SKM-1 treated with dmso at 0.1 percent for 144 hours (cell line): ENCODE results near the gene IPCEF1.
"Not testable (repeated sequence)": the region's sequence is repeated elsewhere in the genome, so short reads cannot be mapped to it uniquely, and the experiment has no call there.

Experiments used
- DNase-seq: peaks from one replicate; lab custom pipeline; 2025; ENCODE audit not compliant: unreplicated experiment; lab: John Stamatoyannopoulos, UW

IPCEF1 gene

DNA sequence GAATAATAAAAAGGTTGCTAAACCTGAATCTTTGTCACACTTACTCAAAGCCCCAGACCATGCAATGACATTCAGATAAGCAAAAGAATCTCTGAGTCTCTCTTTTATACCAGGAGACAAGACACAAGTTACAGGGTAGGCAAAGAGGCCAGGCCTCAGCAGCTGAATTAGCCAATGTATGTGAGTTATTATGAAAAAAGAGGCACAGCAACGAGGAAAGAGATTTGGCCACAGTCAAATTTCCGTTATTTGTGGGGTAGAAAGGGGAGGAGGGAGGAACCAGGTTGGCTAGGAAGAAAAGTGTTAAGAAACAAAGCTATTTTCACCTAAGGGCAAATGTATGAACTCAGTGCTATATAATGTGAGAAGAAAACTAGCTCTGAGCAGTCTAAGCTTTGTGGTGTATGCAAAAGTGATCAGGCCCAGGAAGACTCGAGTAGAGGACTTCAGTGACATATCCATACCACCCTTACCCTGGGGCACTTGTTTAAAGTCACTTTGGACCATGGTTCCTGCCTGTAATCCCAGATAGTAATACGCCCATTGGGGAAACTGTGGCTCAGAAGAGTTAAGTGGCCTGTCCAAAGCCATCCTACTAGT is 19.1 kb downstream of the IPCEF1 start:
- peak; percentile 85 for DNase-seq

DNA sequence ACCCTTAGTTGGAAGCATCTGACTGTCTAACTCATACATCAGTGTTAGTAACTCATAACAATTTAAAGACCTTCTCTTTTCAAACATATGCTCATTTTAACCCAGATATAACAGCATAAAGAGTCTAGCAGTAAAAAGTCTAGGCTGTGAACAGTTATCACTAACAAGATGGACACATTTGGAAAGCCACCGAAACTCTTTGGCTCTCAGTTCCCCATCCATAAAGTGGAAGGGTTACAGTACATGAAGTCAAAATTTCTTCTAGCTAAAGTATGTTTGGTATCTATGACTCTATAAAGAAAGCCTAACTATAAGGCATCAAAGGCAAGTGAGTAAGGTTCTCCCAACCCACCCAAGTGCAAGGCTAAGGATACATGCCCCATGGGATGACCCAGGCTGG is 22.5 kb downstream of the IPCEF1 start:
- not testable (repeated sequence) for DNase-seq

DNA sequence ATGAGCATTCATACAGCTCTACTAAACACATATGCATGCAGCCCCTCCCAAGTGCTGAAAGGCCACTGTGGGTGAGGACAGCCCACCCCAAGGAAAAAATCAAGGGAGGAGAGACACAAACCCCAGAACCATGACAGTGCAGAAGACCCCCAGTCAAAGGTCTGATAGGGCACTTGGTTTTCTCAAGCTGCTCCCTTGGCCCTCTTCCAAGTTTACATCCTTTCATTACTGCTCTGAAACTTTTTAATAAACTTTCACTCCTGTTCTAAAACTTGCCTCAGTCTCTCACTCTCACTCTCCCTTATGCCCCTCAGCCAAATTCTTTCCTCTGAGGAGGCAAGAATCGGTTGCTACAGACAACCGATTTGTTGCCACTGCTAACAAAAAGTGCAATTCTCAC is 24.9 kb downstream of the IPCEF1 start:
- no peak for DNase-seq

DNA sequence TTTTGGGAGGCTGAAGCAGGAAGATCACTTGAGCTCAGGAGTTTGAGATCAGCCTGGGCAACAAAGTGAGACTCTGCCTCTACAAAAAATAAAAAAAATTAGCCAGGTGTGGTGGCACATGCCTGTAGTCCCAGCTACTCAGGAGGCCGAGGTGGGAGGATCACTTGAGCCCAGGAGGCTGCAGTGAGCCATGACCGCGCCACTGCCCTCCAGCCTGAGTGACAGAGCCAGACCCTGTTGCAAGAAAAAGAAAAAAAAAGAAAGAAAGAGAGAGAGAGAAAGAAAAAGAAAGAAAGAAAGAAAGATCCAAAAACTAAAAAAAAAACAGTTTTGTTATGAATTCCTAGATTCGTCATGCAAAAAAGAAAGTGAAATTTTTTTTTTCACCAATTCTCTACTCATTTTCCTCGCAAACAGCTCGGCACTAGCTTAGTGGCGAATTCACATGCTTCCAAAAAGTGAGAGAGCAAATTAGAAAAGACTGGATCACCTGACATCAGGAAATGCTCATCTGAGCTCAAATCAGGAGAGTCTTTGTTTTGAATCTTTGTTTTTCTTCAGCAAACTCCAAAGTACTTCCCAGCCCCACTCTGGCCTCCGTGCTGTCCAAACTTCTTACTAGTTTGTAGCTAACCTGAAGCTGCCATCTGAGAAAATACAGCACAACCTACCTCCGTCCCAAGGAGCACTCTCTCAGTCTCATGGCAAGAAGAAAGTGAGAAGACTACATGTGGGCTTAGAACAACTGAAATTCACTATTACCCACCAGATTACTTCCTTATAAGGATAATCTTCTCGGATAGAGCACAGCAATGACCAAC is 27.0 kb downstream of the IPCEF1 start:
- DNase-seq = no peak

DNA sequence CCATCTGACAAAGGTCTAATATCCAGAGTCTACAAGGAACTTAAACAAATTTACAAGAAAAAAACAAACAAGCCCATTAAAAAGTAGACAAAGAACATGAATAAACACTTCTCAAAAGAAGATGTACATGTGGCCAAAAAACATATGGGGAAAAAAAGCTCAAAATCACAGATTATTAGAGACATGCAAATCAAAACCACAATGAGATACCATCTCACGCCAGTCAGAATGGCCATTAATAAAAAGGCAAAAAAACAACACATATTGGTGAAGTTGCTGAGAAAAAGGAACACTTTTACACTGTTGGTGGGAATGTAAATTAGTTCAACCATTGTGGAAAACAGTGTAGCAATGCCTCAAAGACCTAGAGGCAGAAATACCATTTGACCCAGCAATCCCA is 29.3 kb downstream of the IPCEF1 start:
- DNase-seq = not testable (repeated sequence)

DNA sequence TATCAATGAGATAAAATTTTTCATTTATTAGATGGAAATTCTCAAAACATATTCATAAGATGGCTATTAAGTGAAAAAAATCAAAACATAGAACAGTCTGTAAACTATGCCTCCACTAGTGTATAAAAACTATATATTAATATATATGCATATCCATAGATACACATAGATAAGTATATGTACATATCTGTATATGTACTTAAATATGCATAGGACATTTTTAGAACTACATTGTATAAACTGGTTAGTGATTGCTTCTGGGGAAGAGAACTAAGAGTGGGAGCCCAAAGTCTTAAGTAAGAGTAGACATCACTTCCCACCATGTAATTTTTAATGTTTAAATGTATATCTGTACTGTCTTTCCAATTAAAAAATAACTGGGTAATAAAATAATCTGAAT is 31.5 kb downstream of the IPCEF1 start:
- no peak for DNase-seq

DNA sequence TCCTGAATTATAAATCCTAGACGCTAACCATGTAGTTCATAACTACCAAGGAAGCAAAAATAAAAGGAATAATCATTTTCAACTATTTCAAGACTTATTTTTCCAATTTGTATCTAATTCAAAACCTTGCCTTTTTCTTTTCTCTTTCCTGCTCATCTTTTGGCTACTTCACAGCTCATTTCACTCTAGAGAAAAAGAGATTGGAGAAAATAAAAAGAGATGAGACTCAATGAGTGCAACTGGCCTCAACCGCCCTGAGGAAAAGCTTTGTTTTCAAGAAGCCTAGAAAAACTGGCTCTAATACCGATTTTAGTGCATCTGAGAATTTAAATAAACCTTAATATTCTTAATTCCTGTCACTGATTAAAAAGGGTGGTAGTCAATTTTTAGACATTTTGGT is 36.4 kb downstream of the IPCEF1 start:
- no peak for DNase-seq

DNA sequence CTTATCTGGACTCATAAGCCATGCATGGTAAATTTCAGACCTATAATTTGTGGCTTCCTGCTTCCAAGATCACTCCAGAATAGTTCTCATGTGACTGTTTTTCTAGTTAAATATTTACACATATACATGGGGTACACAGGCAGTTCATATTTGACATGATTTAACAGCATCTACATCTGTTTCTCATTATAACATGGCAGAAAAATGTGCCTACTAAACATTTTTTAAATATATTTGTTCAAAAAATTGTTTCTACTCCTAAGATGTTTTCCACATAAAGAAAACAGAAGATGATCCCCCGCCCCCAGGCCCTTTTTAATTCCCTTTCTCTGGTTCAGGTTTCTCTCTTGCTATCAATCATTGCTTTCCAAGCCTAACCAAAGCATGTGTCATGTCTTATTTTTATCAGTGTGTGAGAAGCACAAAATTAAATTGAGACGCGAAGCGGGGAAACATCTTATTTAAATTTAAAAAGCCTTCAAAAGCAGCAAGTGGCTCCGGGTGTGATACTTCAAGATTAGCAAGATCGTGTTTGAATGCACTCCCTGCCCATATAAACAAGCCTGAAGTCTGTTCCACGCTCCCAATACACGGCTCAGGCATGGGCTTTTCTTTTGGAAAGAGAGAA is 37.3 kb downstream of the IPCEF1 start:
- no peak for DNase-seq

DNA sequence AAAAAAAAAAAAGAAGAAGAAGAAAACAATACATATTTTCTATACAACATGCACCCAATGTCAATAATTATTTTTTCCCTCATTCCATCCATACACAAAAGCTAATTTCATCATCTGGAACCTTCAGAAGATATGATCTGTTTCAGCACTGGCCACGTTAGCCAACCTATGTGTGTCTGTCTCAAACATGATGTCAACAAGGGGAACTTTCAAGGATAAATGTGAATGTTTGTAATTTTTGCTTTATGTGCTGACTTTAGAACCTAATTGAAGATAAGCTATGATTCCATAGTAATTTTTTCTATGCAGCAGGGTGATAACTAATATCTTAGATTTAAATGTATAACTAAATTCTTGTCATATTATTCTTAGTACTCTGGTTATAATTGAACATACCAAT is 37.9 kb downstream of the IPCEF1 start:
- DNase-seq = no peak

DNA sequence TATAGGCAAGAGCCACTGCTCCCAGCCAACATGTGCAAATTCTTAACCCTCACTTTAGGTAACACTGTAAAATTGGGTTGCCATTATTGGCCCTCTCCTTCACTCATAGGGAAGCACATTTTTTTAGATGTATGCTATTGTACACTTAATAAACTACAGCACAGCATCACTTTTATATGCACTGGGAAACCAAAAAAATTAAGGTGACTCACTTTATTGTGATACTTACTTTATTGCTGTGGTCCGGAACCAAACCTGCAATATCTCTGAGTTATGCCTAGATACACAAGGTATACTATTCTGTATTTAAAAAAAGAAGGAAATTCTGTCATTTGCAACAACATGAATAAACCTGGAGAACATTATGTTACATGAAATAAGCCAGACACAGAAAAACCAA is 40.5 kb downstream of the IPCEF1 start:
- DNase-seq = no peak

DNA sequence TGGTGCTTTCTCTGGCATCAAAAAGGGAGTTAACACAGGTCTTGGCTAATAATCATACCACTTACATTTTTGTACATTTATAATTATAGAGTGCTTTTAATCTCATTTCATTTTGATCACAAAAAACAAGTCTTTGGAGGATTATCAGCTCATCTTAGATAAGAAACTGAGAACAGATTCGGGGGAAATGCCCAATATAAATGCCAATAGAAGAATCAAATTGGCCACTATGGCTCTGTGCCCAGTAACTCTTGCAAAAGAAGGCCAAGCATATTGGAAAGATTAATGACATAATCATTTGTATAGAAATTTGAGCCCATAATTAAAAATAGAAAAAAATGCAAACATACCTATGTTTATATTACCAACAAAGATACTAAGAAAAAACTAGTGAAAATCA is 42.5 kb downstream of the IPCEF1 start:
- DNase-seq = no peak

DNA sequence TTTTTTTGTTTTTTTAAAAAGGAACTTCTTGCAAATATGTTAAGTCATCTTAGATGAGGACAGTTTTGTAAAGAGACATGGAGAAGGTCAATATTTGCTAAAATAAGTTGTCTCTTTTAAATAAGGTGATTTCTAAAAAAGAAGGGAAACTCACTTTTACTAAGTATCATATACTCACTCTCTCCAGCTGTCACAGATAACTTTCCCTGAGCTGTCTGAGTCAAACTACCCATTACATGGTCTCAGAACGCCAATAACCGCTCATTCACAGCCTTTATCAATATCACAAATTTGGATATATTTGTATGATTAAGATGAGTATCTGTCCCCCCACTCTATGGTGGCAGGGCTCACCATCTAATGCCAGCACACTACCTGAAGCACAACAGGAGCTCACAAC is 47.6 kb downstream of the IPCEF1 start:
- no peak for DNase-seq

DNA sequence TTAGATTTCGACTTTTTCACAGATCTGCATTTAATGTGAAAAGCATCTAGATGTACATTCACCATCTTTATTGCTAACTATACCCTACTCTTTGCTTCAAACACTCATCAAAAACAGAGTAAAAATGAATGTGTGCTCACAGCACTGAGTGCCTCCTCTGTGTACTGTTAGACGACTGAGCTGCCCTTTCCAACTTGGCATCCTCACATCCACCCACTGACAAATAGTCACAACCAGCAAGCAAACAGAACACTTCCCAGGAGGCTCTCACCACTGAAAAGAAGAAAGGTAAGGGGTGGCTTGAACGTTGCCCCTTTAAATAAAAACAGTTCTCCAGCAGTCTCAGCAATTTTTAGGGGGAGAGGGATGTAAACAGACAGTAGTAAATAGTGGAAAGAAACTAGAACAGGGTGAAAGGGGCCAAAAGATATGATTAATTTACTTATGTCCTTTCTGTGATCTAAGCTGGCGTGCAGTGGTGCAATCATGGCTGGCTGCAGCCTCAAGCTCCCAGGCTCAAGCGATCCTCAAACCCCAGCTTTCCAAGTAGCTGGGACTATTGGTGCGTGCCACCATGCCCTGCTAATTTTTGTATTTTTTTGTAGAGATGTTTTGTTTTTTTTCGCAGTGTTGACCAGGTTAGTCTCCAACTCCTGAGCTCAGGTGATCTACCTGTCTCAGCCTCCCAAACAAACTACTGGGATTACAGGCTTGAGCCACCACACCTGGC is 48.7 kb downstream of the IPCEF1 start:
- no peak for DNase-seq

DNA sequence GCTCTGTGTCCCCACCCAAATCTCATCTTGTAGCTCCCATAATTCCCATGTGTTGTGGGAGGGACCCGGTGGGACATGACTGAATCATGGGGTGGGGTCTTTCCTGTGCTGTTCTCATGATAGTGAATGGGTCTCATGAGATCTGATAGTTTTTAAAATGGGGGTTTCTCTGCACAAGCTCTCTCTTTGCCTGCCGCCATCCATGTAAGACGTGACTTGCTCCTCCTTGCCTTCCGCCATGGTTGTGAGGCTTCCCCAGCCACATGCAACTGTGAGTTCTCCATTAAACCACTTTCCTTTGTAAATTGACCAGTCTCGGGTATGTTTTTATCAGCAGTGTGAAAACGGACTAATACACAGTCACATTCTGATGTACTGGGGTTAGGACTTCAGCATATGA is 49.5 kb downstream of the IPCEF1 start:
- DNase-seq = not testable (repeated sequence)

DNA sequence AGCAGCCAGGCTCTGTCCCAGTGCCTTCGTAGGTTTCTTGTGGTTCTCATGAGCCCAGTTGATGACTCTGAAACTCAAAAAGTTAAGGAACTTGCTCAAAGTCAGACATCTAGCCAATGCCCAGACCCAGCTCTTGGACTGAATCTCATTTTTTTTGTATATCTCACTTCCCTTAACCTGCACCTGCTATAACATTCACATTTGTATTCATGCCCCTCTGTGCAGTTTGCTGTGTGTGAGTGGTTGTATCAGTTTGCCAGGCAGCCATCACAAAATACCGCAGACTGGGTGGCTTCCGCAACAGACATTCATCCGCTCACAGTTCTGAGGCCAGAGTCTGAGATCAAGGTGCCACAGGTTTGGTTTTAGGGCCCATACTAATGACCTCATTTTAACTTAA is 49.9 kb downstream of the IPCEF1 start:
- DNase-seq = no peak

DNA sequence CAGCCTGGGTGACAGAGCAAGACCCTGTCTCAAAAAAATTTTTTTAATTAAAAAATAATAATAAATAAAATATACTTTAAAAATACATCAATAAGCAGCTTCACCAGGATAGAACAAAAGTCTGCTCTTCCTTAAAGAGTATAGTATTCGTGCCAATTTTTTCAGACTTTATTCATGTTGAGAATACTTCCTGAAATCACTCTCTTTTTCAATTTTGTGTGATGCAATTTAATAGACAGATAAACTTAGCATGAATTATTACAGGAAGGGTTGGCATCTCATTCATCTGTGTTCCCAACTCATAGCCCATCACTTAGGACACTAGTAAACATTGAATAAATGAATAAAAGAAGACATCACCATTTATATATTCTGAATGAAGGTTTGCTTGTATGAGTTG is 52.4 kb downstream of the IPCEF1 start:
- no peak for DNase-seq

DNA sequence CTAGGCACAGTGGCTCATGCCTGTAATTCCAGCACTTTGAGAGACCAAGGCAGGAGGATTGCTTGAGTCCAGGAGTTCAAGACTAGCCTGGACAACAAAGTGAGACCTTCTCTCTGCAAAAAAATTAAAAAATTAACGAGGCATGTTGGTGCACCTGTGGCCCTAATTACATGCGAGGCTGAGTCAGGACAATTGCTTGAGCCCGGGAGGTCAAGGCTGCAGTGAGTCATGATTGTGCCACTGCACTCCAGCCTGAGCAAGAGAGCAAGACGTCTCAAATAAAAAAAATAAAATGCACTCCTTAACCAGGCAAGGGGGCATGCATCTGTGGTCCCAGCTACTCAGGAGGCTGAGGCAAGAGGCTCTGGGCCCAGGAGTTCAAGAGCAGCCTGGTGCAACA is 53.0 kb downstream of the IPCEF1 start:
- DNase-seq = not testable (repeated sequence)

DNA sequence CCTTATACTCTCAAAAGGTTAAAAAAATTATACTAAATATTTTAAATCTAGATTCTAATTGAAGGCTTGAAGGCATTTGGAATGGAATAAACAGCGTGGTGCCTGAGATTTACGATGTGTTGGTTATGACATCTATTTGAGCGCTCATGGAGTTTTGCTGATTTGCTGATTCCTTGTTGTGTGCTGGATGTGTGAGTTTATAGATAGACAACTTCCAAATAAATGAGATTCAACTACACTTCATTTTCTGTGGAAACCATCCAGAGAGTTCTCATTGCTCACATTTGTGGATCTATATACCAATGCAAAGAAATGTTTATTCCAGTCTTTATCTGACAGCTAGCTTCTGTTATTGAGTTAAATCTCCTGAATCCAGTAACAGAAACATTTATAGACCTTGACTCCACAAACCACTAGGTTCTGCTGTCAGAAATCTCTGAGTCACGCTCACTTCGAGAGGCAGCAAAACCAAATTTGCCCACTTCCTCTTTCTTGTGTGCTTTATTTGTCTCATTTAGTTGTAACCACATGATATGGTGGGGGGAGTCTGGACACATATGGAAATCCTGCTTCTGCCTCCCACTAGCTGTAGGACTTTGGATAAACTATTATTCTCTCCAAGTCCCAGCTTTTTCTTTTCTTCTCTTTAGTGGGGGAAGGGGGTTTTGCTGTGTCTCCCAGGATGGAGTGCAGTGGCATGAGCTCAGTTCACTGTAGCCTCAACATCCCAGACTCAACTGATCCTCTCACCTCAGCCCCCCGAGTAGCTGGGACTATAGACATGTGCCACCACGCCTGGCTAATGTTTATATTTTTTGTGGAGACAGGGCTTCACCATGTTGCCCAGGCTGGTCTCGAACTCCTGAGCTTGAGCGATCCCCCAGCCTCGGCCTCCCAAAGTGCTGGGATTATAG is 54.5 kb downstream of the IPCEF1 start:
- peak; percentile 91 for DNase-seq

DNA sequence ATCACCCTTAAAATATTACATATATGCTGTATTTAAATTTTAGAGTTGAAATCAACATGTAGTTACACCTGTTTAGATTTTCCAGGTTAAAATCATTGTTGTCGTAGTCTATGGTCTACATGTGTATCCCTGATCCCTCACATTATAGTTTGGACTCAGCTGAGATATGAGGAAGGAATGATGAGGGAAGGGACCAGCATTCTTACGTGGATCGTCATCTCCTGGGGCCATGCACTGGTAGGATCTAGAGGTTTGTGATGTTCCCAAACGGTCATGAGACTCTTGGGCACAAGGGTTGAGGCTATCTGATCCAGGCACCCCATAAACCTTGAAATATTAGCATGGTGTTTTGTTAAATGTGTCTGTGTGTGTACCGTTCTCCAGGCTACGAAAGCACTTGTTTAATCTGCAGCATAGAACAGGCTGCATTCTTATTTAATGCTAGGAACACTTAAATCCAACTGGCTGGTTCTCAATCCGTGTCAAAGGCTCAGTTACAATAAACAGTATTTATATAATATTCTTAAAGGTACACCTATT is 55.4 kb downstream of the IPCEF1 start:
- no peak for DNase-seq

DNA sequence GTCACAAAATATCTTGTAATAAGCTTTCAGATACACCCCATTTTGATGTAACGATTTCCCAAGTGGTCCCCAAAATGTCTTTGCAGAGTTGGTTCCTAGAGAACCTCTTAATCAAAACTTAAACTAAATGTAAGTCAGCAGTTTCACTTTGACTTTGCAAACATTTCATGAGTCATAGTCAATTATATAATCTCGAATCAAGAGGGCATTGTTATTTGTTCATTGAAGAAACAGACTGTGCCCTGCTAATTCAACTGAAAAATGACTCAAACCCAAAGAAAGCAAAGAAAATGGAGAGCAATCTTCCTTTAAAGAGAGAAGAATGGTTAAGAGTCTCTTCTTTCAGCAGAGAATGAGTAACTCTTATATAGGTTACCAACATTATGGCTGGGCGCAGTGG is 58.3 kb downstream of the IPCEF1 start:
- no peak for DNase-seq
